HG02840 (cell line): ENCODE results near the gene ZDHHC3.

Experiments
- ATAC-seq: cut with Tn5 transposase; IDR thresholded peaks from one replicate; pipeline ENCODE4 v1.9.1; 2021; ENCODE audit warnings: mild to moderate bottlenecking, moderate library complexity, moderate number of reproducible peaks; ENCODE audit not compliant: unreplicated experiment, low FRiP score

ZDHHC3 gene

DNA sequence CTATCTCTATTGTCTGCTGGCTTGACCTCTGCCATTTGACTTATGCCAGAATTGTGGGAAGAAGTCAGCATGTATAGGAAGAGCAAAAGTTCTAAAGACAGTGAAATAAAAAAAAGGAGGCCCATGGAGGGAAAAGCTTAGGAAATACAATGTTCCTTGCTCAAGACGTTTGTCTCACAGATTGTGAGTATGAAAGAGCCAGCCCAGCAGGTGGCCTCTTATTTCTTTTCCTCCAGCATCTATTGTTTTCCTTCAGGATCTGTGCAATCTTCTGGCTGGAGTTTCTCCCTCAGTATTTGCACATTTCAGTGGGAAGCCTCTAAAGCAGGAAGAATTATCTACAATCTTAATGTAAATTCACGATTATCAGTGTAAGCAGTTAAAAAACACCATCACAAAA lies 43.7 kb downstream of the ZDHHC3 start:
- ATAC-seq, result no peak

DNA sequence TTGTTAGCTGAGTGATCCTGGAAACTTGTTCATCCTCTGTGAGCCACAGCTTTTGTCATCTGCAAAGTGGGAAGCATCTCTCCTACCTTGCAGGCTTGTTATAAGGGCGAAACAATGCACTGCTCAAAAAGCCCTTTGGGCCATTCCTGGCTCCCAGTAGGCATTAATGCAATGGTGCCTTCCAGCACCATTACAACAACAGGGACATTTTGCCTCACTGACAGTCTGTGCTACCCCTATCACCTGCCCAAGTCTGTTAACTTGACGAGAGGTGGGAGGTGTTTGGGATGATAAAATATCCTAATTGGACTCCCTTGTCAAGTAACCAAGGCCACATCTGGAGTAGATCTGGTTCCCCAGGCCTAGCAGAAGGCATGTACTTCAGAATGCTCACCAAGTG lies 44.2 kb downstream of the ZDHHC3 start:
- no peak for ATAC-seq

DNA sequence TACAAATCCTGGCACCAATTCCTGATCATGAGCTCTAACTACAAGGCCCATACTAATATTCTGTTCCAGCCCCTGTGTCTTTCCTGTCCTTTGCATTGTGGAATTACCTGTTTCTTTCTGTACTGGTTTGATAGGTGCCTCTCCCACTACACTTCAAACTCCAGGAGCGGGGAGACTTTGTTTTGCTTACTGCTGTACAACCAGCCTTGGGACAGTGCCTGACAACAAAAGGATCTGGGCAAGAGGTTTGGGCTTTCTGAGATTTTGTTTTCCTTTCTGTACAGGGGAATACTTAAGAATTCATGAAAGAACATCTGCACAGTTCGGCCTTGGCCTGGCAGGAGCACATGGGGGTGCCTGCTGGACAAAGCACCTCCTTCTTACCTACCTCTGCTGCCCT lies 45.1 kb downstream of the ZDHHC3 start:
- no peak for ATAC-seq

DNA sequence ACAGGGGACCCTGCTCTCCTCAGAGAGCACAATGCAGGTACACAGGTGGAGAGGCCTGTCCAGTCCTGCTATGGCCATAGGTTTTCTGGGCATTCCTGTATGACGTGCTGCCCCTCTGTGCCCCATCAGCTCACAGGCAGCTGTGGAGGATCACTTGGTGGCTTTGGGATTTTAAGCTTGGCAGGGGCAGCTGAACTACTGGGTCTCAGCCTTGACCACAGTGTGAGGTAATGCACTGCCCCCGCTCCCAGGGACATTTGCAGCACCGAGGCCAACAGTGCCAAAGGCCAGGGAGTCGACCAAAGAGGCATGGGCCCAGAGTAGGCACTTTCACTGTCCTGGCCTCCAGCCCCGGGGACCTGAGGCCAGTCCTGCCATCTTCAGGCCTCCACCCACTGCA lies 46.2 kb downstream of the ZDHHC3 start:
- no peak for ATAC-seq

DNA sequence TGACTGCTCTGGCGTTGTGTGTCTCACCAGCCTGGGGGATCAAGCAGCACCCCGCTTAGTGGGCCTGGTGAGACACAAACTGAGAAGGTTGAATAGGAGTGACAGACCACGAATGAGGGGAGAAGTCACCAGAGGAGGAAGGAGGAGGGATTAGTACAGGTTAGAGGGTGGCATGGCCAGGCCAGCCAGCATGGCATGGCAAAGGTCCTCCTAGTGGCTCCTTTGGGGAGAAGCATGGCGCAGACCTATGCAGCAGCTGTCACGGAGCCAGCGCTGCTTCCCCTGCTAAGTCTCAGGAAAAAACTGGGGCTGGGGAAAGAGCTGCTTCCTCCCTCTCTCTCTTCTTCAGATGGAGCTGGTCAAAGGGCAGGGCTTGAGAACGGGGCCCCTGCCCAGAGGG lies 48.6 kb downstream of the ZDHHC3 start:
- ATAC-seq, result no peak

DNA sequence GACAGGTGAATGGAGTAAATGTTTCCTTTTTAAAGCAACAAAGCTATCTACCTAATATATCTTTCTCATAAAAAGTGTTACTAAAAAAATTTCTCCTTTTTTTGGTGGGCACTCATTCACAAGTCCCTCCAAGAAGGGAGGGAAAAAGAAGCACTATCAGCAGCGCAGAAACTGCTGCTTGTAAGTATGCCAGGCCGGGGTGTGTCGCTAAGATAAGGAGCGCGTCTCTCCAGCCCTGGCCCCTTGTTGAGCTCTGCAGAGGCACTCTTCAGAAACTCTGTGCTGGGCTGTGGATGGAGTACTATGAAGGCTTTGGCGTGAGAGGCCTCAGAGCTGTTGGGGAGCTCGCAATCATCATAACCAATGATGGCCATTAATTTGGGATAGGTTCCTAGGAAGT lies 49.1 kb downstream of the ZDHHC3 start:
- no peak for ATAC-seq

DNA sequence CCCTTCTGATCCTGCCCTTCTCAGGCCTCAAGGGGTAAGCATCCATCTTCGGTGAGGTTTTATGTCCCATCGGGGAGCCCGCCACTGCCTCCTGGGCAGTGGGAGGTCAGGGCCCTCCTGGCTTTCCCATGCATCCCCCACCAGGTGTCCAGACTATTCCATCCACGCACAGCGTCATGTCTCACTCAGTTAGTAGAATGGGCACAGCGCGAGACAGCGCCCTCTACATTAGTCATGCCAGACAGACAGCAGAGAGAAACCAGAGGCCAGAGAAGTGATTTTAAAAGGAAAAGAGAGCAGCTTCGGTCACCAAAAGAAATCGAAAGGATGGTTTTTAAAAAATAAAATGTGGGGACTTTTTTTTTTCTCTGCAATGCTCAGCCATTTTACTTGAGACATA lies 49.8 kb downstream of the ZDHHC3 start:
- ATAC-seq, result no peak

DNA sequence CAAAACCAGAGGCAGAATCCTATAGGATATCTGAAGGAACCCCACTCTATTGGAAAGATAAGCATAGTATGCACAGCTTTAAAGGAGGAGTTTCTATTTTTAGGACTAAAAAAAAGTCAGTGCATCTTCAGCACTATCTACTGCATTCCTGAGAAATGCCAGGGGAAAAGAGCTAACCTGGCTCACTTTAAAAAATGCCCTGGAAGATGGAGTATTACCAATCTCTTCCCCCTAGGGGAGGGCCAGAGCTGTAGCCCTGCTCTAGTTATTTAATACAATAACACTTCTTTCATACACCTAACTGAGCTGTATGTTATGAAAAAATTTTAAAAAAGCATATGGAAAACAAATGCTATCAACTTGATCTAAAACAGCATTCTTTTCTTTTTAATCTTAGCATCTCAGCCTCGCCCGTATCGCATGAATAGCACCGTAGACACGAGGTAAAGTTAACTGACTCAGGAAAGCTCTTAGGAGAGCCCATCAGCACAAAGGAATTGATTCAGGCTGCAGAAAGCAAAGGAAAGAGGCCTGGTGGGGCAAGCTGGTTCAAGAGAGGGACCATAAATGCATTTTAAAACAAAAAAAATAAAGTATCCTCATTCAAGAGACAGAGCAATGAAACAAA lies 51.4 kb downstream of the ZDHHC3 start:
- ATAC-seq, result no peak

DNA sequence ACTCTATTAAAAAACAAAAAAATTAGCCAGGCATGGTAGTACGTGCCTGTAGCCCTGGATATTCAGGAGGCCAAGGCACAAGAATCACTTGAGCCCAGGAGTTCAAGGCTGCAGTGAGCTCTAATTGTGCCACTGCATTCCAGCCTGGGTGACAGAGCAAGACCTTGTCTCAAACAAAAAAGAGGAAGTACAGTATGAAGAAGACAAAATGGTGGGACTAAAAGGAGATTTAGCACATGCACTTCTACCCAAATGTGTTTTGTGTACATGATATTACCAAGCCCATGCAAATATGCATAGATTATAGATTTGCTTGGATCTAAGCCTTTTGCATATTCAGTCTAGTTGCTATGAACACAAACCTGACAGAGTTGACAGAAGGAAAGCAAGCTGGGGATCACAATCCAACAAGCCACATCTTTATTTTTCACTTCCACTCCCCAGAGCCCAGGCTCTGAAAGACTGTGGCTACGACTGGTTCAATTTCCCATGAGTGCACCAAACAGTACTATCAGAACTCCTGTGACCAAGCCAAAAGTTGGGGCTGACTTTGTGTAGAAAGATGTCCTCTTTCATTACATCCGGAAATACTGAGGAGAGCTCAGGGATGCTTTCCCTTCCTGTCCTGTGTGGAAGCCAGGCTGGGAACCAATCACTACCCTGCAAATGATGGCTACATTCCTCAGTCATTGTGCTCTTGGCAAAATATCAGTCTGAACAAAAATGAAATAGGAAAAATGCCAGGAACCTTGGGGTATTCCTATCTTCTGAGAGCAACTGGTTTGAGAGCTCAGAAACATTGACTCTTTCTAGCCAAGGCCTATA lies 52.1 kb downstream of the ZDHHC3 start:
- ATAC-seq, result no peak

DNA sequence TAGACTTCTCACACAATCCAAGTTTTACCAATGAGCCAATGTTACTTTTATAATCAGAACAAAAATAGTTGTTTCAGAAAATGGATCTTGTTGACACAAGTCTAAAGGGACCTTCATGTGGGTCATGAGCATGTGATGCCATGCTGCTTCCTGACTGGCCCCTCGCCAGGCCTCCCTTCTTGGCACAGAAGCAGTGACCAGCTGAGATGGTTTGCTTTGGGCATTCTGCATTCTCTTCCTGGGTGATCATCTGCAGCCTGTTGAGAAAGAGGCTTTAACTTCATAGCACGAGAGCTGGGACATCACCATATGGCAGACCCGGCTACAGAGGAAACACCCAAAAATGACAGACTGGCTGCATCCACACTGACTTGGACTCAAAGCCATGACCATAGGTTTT lies 55.9 kb downstream of the ZDHHC3 start:
- ATAC-seq, result no peak

DNA sequence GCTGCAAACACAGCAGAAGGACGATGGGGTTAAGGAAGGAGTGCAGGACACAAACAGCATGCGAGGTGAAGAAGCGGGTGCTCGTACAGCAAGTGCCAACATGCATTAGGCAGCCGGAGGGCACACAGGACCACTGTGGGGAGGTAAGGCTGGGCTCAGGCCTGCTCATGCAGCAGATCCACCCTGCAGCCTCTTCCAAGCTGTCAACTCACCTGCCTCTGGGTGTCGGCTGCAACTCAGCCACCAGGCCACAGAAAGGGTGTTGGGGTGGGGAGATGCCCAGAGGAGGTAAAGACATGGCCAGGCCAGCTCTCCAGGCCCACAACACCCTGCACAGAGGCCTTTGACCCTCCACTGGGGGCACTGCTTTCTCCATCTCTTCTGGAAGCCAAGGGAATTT lies 57.4 kb downstream of the ZDHHC3 start:
- no peak for ATAC-seq

DNA sequence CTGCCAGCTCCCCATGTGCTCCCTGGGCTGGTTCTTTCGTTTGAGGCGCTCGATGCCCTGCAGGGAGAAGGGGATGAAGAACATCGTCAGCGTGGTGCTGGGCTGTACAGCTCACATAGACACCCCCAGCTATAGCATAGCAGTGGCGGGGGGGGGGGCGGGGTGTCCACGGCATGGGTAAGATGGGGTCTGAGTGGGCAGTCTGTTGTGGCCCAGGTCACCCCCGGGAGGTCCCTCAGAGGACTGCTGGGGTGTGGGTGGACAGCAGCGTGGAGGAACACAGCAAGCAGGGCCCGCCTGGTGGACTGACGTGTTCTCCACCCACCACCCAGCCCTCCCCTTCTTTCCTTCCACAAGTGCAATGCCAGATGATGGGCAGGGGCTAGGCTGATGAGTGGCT lies 57.9 kb downstream of the ZDHHC3 start:
- no peak for ATAC-seq

DNA sequence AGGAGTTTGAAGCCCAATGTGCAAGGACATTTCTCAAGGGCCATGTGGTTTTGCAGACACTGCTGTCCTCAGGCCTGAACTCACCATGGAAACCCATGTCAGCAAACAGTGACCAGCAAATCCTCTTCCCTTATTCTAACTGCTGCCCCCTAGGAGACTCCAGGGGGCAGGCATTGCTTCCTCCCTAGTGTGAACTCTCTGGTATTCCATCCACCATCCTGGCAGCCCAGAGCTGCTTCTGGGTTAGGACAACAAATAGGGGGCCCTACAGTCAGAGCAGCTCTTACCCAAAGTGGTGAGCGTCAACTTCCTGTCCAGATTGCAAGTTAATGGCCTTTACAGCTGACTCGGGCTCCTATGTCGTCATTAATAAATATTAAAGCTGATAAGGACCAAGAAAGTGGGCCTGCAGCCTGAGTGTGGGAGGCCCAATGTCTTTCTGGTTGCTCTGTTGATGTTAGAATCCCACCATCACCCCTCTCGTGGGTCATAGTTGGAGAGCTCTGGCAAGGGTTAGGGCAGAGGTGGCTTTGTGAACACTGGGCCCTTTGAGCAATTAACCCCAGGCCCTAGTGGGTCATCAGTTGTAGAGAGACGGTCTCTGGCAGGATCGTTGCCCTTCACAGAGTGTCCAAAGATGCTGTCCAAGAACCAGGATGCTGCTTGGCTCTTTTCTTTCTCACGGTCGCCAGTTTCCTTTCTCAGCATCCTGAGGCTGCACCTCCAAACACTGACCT lies 60.1 kb downstream of the ZDHHC3 start:
- no peak for ATAC-seq

DNA sequence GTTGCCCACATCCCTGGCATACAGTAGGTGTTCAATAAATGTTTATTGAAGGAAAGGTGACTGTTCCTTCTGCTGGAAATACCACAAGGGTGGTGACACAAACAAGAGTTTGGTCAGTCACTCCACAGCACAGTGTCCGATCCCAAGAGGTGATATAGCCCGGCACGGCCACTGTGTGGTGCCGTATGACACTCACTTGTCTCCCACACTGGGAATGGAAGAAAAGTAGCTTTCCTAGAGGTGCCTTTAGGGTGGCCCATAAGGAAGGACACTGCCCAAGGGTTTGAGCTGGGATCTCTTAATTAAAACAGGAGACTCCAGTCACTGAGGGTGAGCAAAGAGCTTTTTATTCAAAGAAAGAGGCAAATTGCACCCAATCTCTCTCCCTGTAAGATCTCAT lies 61.0 kb downstream of the ZDHHC3 start:
- no peak for ATAC-seq

DNA sequence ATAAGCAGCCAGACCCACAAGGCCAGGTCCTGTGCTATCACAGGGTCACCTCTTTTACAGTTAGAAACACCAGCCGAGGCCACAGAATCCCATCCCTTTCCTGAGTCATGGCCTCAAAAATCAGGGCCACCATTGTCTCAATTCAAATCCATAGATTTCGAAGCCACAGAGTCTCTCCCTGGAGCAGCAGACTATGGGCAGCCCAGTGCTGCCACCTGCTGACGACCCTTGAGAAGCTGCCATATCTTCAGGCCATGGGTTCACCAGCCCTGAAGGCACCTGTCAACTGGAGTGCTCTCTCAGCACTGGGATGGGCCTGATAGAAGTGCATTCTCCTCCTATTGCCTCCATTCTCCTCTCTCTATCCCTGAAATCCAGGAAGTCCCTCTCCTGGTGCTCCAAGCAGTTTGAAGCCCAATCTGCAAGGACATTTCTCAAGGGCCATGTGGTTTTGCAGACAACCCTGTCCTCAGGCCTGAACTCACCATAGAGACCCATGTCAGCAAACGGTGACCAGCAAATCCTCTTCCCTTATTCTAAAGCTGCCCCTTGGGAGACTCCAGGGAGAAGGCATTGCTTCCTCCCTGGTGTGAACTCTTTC lies 62.0 kb downstream of the ZDHHC3 start:
- no peak for ATAC-seq

DNA sequence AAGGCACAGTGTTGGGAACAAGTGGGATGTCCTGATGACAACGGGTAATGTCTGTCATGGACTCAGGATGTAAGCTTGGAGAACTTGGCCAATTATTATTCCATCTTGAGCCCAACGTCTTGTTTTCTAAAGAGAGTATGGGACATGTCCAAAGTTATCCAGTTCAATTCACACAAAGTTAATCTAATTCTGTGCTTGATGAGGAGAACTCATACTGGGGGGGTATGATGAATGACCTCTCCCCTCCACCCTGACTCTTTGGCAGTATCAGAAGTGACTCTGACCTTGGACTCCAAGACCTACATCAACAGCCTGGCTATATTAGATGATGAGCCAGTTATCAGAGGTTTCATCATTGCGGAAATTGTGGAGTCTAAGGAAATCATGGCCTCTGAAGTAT lies 65.3 kb downstream of the ZDHHC3 start:
- no peak for ATAC-seq

DNA sequence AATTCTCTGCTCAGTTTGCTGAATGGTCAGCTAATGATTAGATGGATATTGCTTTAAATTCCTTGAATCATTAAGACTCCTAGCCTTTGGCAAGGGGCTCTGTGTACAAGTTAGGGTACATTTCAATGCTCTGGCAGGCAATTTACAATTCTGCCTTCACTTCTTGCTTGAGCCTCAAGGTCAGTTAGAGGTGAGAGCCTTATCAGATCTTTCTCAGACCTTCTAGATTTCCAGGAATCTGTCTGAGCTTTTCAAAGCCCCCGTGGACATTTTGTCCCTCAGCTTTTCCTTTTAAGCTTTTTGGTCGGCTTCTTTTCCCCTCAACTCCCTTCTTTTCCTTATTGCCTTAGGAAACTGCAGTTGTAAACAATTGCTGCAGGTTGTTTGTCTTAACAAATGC lies 66.9 kb downstream of the ZDHHC3 start:
- ATAC-seq, result no peak

DNA sequence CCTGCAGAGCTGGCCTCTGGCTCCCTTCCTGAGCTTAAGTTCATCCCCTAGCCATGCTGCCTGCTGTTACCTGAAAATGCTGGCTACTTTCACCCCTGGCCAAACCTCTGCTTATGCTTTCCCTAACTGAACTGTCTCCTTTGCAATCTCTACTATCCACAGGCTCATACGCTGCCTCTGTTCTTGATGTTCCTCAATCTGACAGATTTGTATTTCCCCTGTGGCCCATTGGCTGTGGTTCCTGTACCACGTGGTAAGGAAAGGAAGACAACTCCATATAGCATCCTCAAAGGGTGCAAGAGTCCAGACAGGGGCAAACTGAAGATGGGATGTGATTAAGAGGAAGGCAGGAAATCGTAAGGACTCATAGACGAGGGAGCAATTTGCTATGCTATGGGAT lies 68.4 kb downstream of the ZDHHC3 start:
- no peak for ATAC-seq

DNA sequence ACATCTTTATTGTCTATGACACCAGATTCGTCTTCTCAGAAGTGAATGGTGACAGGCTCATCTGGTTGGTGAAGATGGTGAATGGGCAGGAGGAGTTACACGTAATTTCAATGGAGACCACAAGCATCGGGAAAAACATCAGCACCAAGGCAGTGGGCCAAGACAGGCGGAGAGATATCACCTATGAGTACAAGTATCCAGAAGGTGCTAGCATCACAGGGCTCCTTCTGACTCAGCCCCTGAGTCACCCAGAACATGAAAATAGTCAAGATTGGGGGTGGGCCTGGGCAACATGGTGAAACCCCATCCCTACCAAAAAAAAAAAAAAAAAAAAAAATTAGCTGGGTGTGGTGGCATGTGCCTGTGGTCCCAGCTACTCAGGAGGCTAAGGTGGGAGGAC lies 69.0 kb downstream of the ZDHHC3 start:
- ATAC-seq, result no peak

DNA sequence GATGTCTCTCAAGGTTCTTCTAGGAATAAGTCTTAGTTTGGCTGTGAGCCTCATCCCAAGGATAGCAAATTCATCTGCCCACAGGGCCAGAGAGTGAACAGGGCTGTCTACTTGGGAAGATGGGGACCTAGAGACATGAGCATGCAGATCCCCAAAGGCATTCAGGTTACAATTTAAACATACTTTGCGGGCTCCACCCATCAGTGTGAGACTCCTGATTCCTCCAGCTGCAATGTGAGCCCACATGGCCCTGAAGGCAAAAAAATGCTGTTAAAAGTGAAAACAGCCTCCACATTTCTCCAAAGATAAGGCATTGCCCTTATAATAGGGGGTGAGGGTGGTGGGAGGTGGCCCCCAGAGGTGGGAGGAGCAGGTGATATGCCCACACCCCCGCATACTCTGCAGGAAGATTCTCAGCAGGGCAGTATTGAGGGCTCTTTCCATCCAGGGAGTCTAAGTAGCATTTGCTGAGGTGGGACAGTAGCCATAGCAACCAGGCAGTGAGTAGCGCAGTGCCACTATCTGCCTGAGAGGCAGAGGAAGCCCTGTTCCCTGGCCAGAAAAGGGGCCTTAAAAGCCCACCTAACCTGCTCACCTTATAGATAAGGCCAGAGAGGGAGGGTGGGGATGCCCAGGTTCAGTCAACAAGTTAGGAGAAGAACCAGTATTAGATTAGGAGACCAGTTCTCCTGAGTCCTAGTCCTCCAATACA lies 70.4 kb downstream of the ZDHHC3 start:
- no peak for ATAC-seq

DNA sequence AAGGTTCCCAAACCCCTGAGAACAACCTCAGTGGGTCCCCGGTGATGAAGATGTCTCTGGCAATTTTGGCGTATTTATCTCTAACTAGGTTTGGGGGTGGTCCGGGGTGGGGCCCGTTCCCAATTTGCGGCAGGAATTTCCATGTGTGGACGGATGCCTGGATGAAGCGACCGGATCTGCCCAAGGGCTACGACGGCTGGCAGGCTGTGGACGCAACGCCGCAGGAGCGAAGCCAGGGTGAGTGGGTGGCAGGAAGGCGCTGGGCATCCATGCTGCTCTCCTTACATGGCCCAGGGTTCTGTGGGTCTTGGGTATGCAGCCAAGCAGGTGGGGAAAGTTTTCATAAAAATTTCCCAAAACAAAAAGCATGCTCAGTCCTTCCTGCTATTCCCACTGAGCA lies 72.2 kb downstream of the ZDHHC3 start:
- ATAC-seq, result no peak
